OCI-LY3 (cell line): Measurements from ENCODE around the gene DHX35.

Source experiments
- EZH2phosphoT487 ChIP-seq: fragments of 200-600 bp; shearing (Covaris generic); IDR thresholded peaks from 2 replicates; pipeline ENCODE4 v1.6.1; 2018; ENCODE audit warnings: antibody characterized with exemption, mixed run types, low read depth
- TF ChIP-seq, protein P1 (sequence below): fragments of 200-600, 300-600 bp; sonication (generic); IDR thresholded peaks from 2 replicates; pipeline ENCODE4 v1.5.1; 2014; ENCODE audit warnings: antibody characterized with exemption, low read length, low read depth

DNA sequence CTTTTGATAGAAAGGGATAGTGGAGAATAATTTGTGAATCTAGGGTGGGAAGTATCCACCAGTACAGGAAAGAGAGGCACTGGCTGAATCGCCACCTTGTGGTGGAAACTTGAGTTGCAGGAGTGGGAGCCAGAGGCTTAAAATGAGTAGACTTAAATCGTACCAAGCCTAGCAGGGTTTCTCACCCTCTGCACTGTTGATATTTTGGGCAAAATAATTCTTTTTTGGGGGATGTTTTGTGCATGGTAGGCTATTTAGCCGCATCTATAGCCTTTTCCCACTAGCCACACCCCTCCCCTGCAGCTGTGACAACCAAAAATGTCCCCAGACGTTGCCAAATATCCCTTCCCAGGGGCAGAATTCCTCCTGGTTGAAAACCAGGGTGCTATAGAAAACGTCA is 119.1 kb downstream of the DHX35 start:
- TF ChIP-seq EZH2phosphoT487 = no peak
- TF ChIP-seq, protein P1, sequence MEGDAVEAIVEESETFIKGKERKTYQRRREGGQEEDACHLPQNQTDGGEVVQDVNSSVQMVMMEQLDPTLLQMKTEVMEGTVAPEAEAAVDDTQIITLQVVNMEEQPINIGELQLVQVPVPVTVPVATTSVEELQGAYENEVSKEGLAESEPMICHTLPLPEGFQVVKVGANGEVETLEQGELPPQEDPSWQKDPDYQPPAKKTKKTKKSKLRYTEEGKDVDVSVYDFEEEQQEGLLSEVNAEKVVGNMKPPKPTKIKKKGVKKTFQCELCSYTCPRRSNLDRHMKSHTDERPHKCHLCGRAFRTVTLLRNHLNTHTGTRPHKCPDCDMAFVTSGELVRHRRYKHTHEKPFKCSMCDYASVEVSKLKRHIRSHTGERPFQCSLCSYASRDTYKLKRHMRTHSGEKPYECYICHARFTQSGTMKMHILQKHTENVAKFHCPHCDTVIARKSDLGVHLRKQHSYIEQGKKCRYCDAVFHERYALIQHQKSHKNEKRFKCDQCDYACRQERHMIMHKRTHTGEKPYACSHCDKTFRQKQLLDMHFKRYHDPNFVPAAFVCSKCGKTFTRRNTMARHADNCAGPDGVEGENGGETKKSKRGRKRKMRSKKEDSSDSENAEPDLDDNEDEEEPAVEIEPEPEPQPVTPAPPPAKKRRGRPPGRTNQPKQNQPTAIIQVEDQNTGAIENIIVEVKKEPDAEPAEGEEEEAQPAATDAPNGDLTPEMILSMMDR = peak; percentile 95
